H1 (cell line): ENCODE data around the gene TMEM252. TPM values are rescaled to one million over a fixed set of nuclear protein-coding genes. Genes with fewer than 3 reads are reported as not detected.

Source experiments
- CTCF ChIA-PET: fragments of 300-600 bp; sonication (Branson Sonifier 250); formaldehyde crosslinking; loops from one replicate; lab custom pipeline; 2021; ENCODE audit not compliant: partially characterized antibody; lab: Charles Lee
- POLR2A ChIA-PET: fragments of 300-600 bp; sonication (Branson Sonifier 250); formaldehyde crosslinking; loops from one replicate; lab custom pipeline; 2021; ENCODE audit warnings: inconsistent platforms; ENCODE audit not compliant: partially characterized antibody; lab: Charles Lee
- DNase-seq, 2 experiments: peaks; one replicate each; pipeline versions ENCODE4 v3.0.0 to v3.0.0-alpha.2; 2010 to 2022; ENCODE audit warnings: low spot score in 2 of 2, low read depth in 1 of 2, mixed read lengths in 1 of 2
- FAIRE-seq: peaks from 2 replicates; lab custom pipeline; 2011; peaks lifted over from hg19 to GRCh38; lab: Jason Lieb, UNC
- H2AFZ ChIP-seq: 2 replicates; pipeline ENCODE4 v1.8.1; 2012; ENCODE audit warnings: low read length, inconsistent platforms
- H2AK5ac ChIP-seq: 2 replicates; pipeline ENCODE4 v1.6.1; 2013; ENCODE audit warnings: low read depth, low read length
- H2BK120ac ChIP-seq: replicated peaks from 2 replicates; pipeline ENCODE3; 2013; ENCODE audit warnings: low read depth, low read length, inconsistent platforms
- H2BK12ac ChIP-seq: 2 replicates; pipeline ENCODE4 v1.6.1; 2013; ENCODE audit warnings: low read depth, low read length
- H2BK15ac ChIP-seq: 2 replicates; pipeline ENCODE4 v1.6.1; 2013; ENCODE audit warnings: low read length
- H2BK20ac ChIP-seq: 2 replicates; pipeline ENCODE4 v1.6.1; 2013; ENCODE audit warnings: low read length
- H2BK5ac ChIP-seq: 2 replicates; pipeline ENCODE4 v1.6.1; 2013; ENCODE audit warnings: low read depth, low read length
- H3K14ac ChIP-seq: 2 replicates; pipeline ENCODE4 v1.6.1; 2013; ENCODE audit warnings: inconsistent platforms; ENCODE audit not compliant: insufficient read length
- H3K18ac ChIP-seq: 2 replicates; pipeline ENCODE4 v1.6.1; 2013; ENCODE audit warnings: low read length; ENCODE audit errors: extremely low read depth
- H3K23ac ChIP-seq: 2 replicates; pipeline ENCODE4 v1.6.1; 2013; ENCODE audit warnings: inconsistent platforms; ENCODE audit not compliant: insufficient read length
- H3K23me2 ChIP-seq: 2 replicates; pipeline ENCODE4 v1.6.1; 2013; ENCODE audit warnings: low read depth, low read length
- H3K27ac ChIP-seq: 2 replicates; pipeline ENCODE4 v1.6.1; 2011; ENCODE audit warnings: low read depth, low read length, inconsistent platforms
- H3K27me3 ChIP-seq, 4 experiments: replicated peaks in 1 of 4; 1 replicate in 1 of 4; 2 replicates in 3 of 4; pipeline versions ENCODE4 v1.6.1 to v1.8.1; 2011 to 2013; ENCODE audit warnings: low read length in 3 of 4, mild to moderate bottlenecking in 3 of 4, inconsistent platforms in 2 of 4, mixed read lengths in 2 of 4, moderate library complexity in 1 of 4; ENCODE audit not compliant: control insufficient read depth in 3 of 4, insufficient read depth in 3 of 4; ENCODE audit errors: extremely low read depth in 1 of 4
- H3K36me3 ChIP-seq, 4 experiments: 2 replicates each; pipeline versions ENCODE4 v1.6.1 to v1.8.1; 2011 to 2013; ENCODE audit warnings: mild to moderate bottlenecking in 4 of 4, low read length in 3 of 4, moderate library complexity in 2 of 4, control low read depth in 1 of 4, inconsistent platforms in 1 of 4; ENCODE audit not compliant: insufficient read depth in 4 of 4, control insufficient read depth in 2 of 4
- H3K4ac ChIP-seq: replicated peaks from 2 replicates; pipeline ENCODE3; 2013; ENCODE audit warnings: low read length, low read depth, mixed read lengths, inconsistent platforms; ENCODE audit not compliant: insufficient read length
- H3K4me1 ChIP-seq, 4 experiments: replicated peaks in 1 of 4; 1 replicate in 1 of 4; 2 replicates in 3 of 4; pipeline versions ENCODE4 v1.6.1 to v1.8.1; 2011 to 2013; ENCODE audit warnings: low read length in 3 of 4, inconsistent platforms in 2 of 4, mixed read lengths in 1 of 4; ENCODE audit not compliant: insufficient read depth in 4 of 4, control insufficient read depth in 3 of 4
- H3K4me2 ChIP-seq, 2 experiments: 2 replicates each; pipeline versions ENCODE4 v1.6.1 to v1.8.1; 2011 to 2013; ENCODE audit warnings: low read depth in 2 of 2, low read length in 2 of 2, control low read depth in 1 of 2, inconsistent platforms in 1 of 2, mild to moderate bottlenecking in 1 of 2; ENCODE audit not compliant: insufficient read depth in 1 of 2
- H3K4me3 ChIP-seq, 4 experiments: fragments of 200-600, 300-600 bp in 1 of 4; sonication (generic), shearing (Covaris generic), sonication (Bioruptor Twin) in 1 of 4; 2 replicates each; pipeline versions ENCODE4 v1.5.1 to v1.8.1; 2011 to 2016; ENCODE audit warnings: low read length in 4 of 4, low read depth in 3 of 4, control low read depth in 2 of 4, inconsistent platforms in 2 of 4, mild to moderate bottlenecking in 2 of 4, mixed read lengths in 1 of 4, moderate library complexity in 1 of 4; ENCODE audit not compliant: insufficient read depth in 2 of 4; ENCODE audit errors: extremely low read depth in 1 of 4
- H3K56ac ChIP-seq: replicated peaks from 2 replicates; pipeline ENCODE3; 2013; ENCODE audit warnings: low read depth, mild to moderate bottlenecking, mixed read lengths, low read length, inconsistent platforms; ENCODE audit not compliant: insufficient read length
- H3K79me1 ChIP-seq: 2 replicates; pipeline ENCODE4 v1.6.1; 2013; ENCODE audit warnings: low read depth, low read length, control low read depth
- H3K79me2 ChIP-seq, 2 experiments: 2 replicates each; pipeline versions ENCODE4 v1.6.1 to v1.8.1; 2012 to 2013; ENCODE audit warnings: low read length in 2 of 2, mild to moderate bottlenecking in 2 of 2, inconsistent platforms in 1 of 2; ENCODE audit not compliant: insufficient read depth in 2 of 2, control insufficient read depth in 1 of 2
- H3K9ac ChIP-seq, 4 experiments: replicated peaks in 1 of 4; 1 replicate in 1 of 4; 2 replicates in 3 of 4; pipeline versions ENCODE4 v1.6.1 to v1.8.1; 2011 to 2013; ENCODE audit warnings: low read depth in 3 of 4, low read length in 3 of 4, control low read depth in 2 of 4, mild to moderate bottlenecking in 2 of 4, moderate library complexity in 2 of 4, inconsistent platforms in 1 of 4; ENCODE audit errors: extremely low read depth in 1 of 4
- H3K9me3 ChIP-seq, 2 experiments: 2 replicates each; pipeline versions ENCODE4 v1.6.1 to v1.8.1; 2012 to 2013; ENCODE audit warnings: mild to moderate bottlenecking in 2 of 2, moderate library complexity in 2 of 2, control low read depth in 1 of 2, inconsistent platforms in 1 of 2, low read depth in 1 of 2, low read length in 1 of 2, mixed read lengths in 1 of 2; ENCODE audit not compliant: insufficient read depth in 2 of 2
- H4K20me1 ChIP-seq, 2 experiments: replicated peaks in 1 of 2; 2 replicates each; pipeline versions ENCODE3 to v1.8.1; 2011 to 2013; ENCODE audit warnings: inconsistent platforms in 2 of 2, low read length in 2 of 2, mild to moderate bottlenecking in 1 of 2; ENCODE audit not compliant: insufficient read depth in 2 of 2, control insufficient read depth in 1 of 2
- H4K5ac ChIP-seq: 2 replicates; pipeline ENCODE4 v1.6.1; 2013; ENCODE audit warnings: low read length, low read depth, mixed read lengths, inconsistent platforms; ENCODE audit not compliant: insufficient read length
- H4K8ac ChIP-seq: 2 replicates; pipeline ENCODE4 v1.8.0; 2013; ENCODE audit warnings: mild to moderate bottlenecking, moderate library complexity, low read length, inconsistent platforms; ENCODE audit not compliant: insufficient read depth; ENCODE audit errors: extremely low read depth
- H4K91ac ChIP-seq: replicated peaks from 2 replicates; pipeline ENCODE3; 2013; ENCODE audit warnings: low read length, mixed read lengths, inconsistent platforms; ENCODE audit not compliant: insufficient read length
- ATF3 ChIP-seq: IDR thresholded peaks from 2 replicates; pipeline ENCODE4 v1.6.1; 2011; ENCODE audit warnings: low read depth, mild to moderate bottlenecking, low read length; ENCODE audit not compliant: insufficient read depth
- BCL11A ChIP-seq, 2 experiments: IDR thresholded peaks; one replicate each; pipeline ENCODE4 v1.6.1; 2011; ENCODE audit warnings: low read depth in 2 of 2, low read length in 2 of 2, mild to moderate bottlenecking in 2 of 2
- CHD2 ChIP-seq: IDR thresholded peaks from 2 replicates; pipeline ENCODE4 v1.6.1; 2012; ENCODE audit warnings: low read length, improper control_type of control experiment
- MAX ChIP-seq: IDR thresholded peaks from 2 replicates; pipeline ENCODE4 v1.6.1; 2012; ENCODE audit warnings: inconsistent platforms
- RAD21 ChIP-seq, 2 experiments: IDR thresholded peaks in 1 of 2; conservative IDR thresholded peaks in 1 of 2; 2 replicates each; pipeline ENCODE4 v1.6.1; 2011; ENCODE audit warnings: low read depth in 2 of 2, low read length in 2 of 2, improper control_type of control experiment in 1 of 2, inconsistent platforms in 1 of 2, mild to moderate bottlenecking in 1 of 2, moderate library complexity in 1 of 2
- TAF1 ChIP-seq: IDR thresholded peaks from 2 replicates; pipeline ENCODE4 v1.6.1; 2011; ENCODE audit warnings: mild to moderate bottlenecking, low read depth, low read length
- WGBS, 2 experiments: shearing (Covaris generic) in 1 of 2; methylation state at CpG; one replicate each; pipeline versions ENCODE4 v1.1.6 to v1.1.7; 2013 to 2015; ENCODE audit warnings: low lambda C conversion rate in 2 of 2, mixed read lengths in 2 of 2, inconsistent platforms in 1 of 2, low coverage in 1 of 2, missing lambda C conversion rate in 1 of 2; ENCODE audit not compliant: insufficient replicate concordance in 2 of 2, insufficient coverage in 1 of 2, insufficient read length in 1 of 2; ENCODE audit errors: extremely low coverage in 1 of 2, missing lambda C conversion rate in 1 of 2; 5-methylcytosine and 5-hydroxymethylcytosine counted together
- polyA plus RNA-seq, 7 experiments: library from polyadenylated mRNA; depleted of rRNA in 3 of 7; stranded (reverse) in 5 of 7; unstranded in 2 of 7; fragments of >200 nt in 5 of 7; fragments of 200-250 nt in 2 of 7; gene quantifications; 1 replicate in 5 of 7; 2 replicates in 1 of 7; 4 replicates in 1 of 7; pipeline versions ENCODE4 v1.2.1 to v1.2.3, GENCODE V29; 2011 to 2013; ENCODE audit warnings: missing spikeins in 2 of 7, mixed read lengths in 2 of 7
- total RNA-seq: library from RNA; stranded (reverse); fragmentation: NEBNext Ultra II Directional; extraction: Animal tissue kit (Norgen Biotek cat#: 25700); gene quantifications from 2 replicates; pipeline ENCODE4 v1.2.1, GENCODE V29; 2021

TMEM252 gene
- total and polyA plus RNA-seq, 2 of the 8 experiments (the other 6 are each of a cell fraction or from before 2014, with no cell fraction given) = not detected

GRCh38 chr9:68538200-68538599 is 2.5 kb downstream of the TMEM252 start:
- Histone ChIP-seq H3K79me2 (no peaks in the 10 kb centered on the region), H2BK5ac (no peak overlapping the region), H2BK20ac (no peak overlapping the region), H3K14ac (no peak overlapping the region), H4K8ac (0 out of 2 replicates have a peak overlapping the region, but pooled peaks have one; percentile 15), H3K23me2 (no peaks in the 10 kb centered on the region), H3K4me1 (no peaks in the 10 kb centered on the region), H3K79me1 (no peaks in the 10 kb centered on the region), H3K56ac (no peak overlapping the region), H2AFZ (no peak overlapping the region), H3K4ac (no peak overlapping the region), H3K27me3 (peaks cover 0 to 3% (median 2%) of the 10 kb centered on the region in 4 experiments; a peak in 3 of 7 replicates), H4K20me1 (no peaks in the 10 kb centered on the region), H3K9me3 (no peaks in the 10 kb centered on the region), H3K27ac (no peak overlapping the region), H2BK15ac (no peak overlapping the region), H2AK5ac (no peak overlapping the region), H2BK120ac (no peak overlapping the region), H4K91ac (no peak overlapping the region), H3K36me3 (no peaks in the 10 kb centered on the region), H4K5ac (no peak overlapping the region), H3K18ac (no peak overlapping the region), H2BK12ac (no peak overlapping the region), H3K9ac (no peak overlapping the region), H3K4me3 (no peak overlapping the region), H3K4me2 (no peak overlapping the region), H3K23ac (no peak overlapping the region)
- TF ChIP-seq BCL11A (IDR thresholded peaks at IDR 0.05; ENCODE audit: low read depth in 2 of 2, low read length in 2 of 2) = no peak
- TF ChIP-seq TAF1 = no peak
- no peak for TF ChIP-seq ATF3
- TF ChIP-seq CHD2 = no peak
- TF ChIP-seq RAD21 (IDR thresholded peaks at IDR 0.05 in 1 of 2, conservative IDR thresholded peaks at IDR 0.05 in 1 of 2; ENCODE audit: low read depth in 2 of 2, low read length in 2 of 2) = no peak
- no peak for TF ChIP-seq MAX
- WGBS, 2 experiments = 81% methylated on average over 3 of the region's 3 CpGs; no CpG with 5 or more reads in 1 of the 2 experiments
- FAIRE-seq (no peak), DNase-seq (no peak)
- CTCF ChIA-PET = interaction anchor here (1.2 to 2.8 kb wide), 4 partner anchors 22 to 121 kb away, joined by 4 to 13 read pairs (median 9); no protein-coding TSS in a partner anchor
- POLR2A ChIA-PET = no interaction called here
